ENCODE data around the gene PRKG2. TPM values are rescaled to one million over a fixed set of nuclear protein-coding genes. Genes with fewer than 3 reads are reported as not detected.

The PRKG2 gene
- total and polyA plus RNA-seq, 2 of the 13 experiments (the other 11 are each of a cell fraction or from before 2014, with no cell fraction given): 0.04 TPM

- TF ChIP-seq, protein P1, sequence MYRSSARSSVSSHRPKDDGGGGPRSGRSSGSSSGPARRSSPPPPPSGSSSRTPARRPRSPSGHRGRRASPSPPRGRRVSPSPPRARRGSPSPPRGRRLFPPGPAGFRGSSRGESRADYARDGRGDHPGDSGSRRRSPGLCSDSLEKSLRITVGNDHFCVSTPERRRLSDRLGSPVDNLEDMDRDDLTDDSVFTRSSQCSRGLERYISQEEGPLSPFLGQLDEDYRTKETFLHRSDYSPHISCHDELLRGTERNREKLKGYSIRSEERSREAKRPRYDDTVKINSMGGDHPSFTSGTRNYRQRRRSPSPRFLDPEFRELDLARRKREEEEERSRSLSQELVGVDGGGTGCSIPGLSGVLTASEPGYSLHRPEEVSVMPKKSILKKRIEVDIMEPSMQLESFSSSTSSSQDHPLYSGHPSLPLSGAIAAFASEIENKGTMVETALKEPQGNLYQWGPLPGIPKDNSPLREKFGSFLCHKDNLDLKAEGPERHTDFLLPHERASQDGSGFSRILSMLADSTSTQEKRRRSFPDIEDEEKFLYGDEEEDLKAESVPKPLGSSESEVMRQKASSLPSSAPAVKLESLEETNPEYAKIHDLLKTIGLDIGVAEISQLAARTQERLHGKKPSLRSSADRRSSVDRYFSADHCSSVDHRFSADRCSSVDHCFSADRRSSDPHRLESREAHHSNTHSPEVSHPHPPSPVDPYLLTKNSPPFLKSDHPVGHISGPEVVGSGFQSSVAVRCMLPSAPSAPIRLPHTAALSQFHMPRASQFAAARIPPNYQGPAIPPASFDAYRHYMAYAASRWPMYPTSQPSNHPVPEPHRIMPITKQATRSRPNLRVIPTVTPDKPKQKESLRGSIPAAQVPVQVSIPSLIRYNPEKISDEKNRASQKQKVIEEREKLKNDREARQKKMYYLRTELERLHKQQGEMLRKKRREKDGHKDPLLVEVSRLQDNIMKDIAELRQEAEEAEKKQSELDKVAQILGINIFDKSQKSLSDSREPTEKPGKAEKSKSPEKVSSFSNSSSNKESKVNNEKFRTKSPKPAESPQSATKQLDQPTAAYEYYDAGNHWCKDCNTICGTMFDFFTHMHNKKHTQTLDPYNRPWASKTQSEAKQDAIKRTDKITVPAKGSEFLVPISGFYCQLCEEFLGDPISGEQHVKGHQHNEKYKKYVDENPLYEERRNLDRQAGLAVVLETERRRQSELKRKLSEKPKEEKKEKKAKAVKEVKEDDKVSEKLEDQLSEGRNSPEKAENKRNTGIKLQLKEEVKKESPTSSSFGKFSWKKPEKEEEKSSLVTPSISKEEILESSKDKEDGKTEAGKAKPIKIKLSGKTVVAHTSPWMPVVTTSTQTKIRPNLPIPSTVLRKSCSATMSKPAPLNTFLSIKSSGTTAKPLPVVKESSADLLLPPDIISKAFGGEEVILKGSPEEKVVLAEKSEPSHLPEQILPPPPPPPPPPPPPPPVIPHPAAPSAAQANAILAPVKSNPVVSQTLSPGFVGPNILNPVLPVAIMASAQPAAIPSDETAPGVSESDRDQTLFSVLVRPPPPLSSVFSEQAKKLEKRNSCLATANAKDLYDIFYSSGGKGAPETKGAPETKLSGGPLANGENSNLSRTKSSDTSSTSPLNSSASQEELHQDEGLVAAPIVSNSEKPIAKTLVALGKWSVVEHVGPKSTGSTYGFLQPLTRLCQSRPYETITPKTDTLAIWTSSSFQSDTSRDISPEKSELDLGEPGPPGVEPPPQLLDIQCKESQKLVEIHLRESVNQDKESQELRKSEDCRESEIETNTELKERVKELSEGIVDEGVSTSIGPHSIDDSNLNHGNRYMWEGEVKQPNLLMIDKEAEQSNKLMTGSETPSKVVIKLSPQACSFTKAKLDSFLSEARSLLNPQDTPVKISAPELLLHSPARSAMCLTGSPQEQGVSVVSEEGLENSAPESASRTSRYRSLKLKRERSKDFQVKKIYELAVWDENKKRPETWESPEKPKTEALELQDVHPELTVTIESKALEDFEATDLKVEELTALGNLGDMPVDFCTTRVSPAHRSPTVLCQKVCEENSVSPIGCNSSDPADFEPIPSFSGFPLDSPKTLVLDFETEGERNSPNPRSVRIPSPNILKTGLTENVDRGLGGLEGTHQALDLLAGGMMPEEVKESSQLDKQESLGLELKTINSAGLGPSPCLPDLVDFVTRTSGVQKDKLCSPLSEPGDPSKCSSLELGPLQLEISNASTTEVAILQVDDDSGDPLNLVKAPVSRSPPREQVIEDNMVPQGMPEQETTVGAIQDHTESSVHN (CRISPR knock-in tag; IDR thresholded peaks at IDR 0.05): no peak
These were observed 66.4 kb downstream of the PRKG2 start (continued) for GRCh38 chr4:81148576-81148975.

DNA sequence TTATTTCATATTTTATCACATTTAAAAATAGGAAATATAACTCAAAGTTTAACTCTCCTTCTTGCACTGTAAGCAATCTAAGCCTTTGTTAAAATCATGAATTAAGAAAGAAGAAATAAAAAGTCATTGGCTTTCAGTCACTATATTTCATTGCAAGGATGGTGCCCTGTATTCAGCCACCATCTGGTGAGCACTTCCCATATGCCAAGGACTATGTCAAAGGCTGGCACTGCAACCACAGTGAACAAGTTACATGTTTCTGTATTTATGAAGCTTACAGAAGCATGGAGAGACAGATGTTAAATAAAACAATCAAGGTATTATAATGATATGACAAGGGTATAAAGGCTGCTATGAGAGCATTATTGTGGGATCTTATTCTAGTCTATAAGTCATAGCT is 68.6 kb downstream of the PRKG2 start:
- no peaks in the 10 kb centered on the region for H3K27me3 ChIP-seq (ENCODE audit: control insufficient read depth in 1 of 2, insufficient read depth in 2 of 2, low read length in 2 of 2)
- H3K4me3 ChIP-seq (replicated peaks in 1 of 3; ENCODE audit: insufficient read depth in 1 of 3, low read depth in 2 of 3, low read length in 3 of 3): no peak overlapping the region
- no peak overlapping the region for H3K4me2 ChIP-seq (ENCODE audit: low read depth, low read length)
- no peak for FAIRE-seq
- no peak overlapping the region for H2AFZ ChIP-seq (ENCODE audit: low read length)
- ATAC-seq: no peak
- no peaks in the 10 kb centered on the region for H3K9me3 ChIP-seq (ENCODE audit: low read length)
- H3K9ac ChIP-seq (ENCODE audit: insufficient read depth, low read depth, low read length): no peak overlapping the region
- POLR2A ChIA-PET: no interaction called here
- intact Hi-C loops (cut with micrococcal nuclease; ENCODE audit: unreplicated experiment): no loop called here
- no peaks in the 10 kb centered on the region for H3K79me2 ChIP-seq (ENCODE audit: insufficient read depth, low read length)
- no peak for DNase-seq (ENCODE audit: low spot score)
- in situ Hi-C loops (cut with HindIII; ENCODE audit: extremely low pct_ligation_motif_present, low pct_unique_long_range_greater_than_20kb): no loop called here
- H3K4me1 ChIP-seq (ENCODE audit: insufficient read depth, low read length): no peaks in the 10 kb centered on the region
- H3K27ac ChIP-seq (ENCODE audit: extremely low read length, insufficient read depth, low read length): no peak overlapping the region
- CTCF ChIA-PET (ENCODE audit: low intra/inter-chr PET ratio, low total read pairs): no interaction called here
- H3K36me3 ChIP-seq (replicated peaks in 1 of 2; ENCODE audit: control insufficient read depth in 1 of 2, insufficient read depth in 2 of 2, low read length in 2 of 2): no peaks in the 10 kb centered on the region
- TF ChIP-seq, protein P2, sequence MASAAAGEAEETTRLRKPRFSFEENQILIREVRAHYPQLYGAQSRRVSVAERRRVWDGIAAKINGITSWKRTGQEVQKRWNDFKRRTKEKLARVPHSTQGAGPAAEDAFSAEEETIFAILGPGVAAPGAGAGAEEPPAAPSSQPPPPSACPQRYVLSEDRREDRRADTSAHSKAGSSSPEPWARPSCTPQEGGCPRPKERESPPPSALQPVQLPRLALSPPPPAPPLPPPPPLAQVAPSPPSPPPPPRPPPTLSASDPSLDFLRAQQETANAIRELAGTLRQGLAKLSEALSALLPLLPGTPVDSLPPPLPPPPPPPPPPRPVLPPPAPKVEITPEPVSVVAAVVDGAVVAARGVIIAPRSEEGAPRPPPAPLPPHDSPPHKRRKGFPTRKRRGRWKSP (CRISPR knock-in tag; IDR thresholded peaks at IDR 0.05): no peak
- no peak for TF ChIP-seq NFYB (CRISPR knock-in tag; IDR thresholded peaks at IDR 0.05)
- no peak for TF ChIP-seq CEBPG (CRISPR knock-in tag; IDR thresholded peaks at IDR 0.05)
- BruUV-seq (replicated peaks): no TSS peak
- H4K20me1 ChIP-seq (ENCODE audit: insufficient read depth, low read length): no peaks in the 10 kb centered on the region
